Breast epithelium (tissue), 4 donors: ENCODE data around the gene SYNGR4. TPM values are rescaled to one million over a fixed set of nuclear protein-coding genes. Genes with fewer than 3 reads are reported as not detected.

Source experiments
- DNase-seq, 2 donors: peaks; one replicate each; pipeline ENCODE4 v3.0.0-alpha.2; 2019; ENCODE audit warnings: low spot score in 2 of 2
- H3K27ac ChIP-seq, 2 donors: fragments of 200-600 bp; sonication (generic) in 1 of 2; one replicate each; pipeline ENCODE4 v1.5.1; 2016 to 2019; ENCODE audit warnings: mild to moderate bottlenecking in 1 of 2
- H3K27me3 ChIP-seq, 2 donors: fragments of 200-600 bp; sonication (generic) in 1 of 2; one replicate each; pipeline versions ENCODE4 v1.5.1 to v1.6.0; 2017 to 2019; ENCODE audit warnings: control low read depth in 1 of 2, mild to moderate bottlenecking in 1 of 2
- H3K36me3 ChIP-seq: fragments of 200-600 bp; one replicate; pipeline ENCODE4 v1.5.1; 2019
- H3K4me1 ChIP-seq, 2 donors: fragments of 200-600 bp; sonication (generic); one replicate each; pipeline ENCODE4 v1.5.1; 2016 to 2019; ENCODE audit warnings: control low read depth in 1 of 2
- H3K4me3 ChIP-seq, 3 donors: fragments of 200-600 bp; sonication (generic); 1 replicate in 2 of 3; 2 replicates in 1 of 3; pipeline ENCODE4 v1.5.1; 2016 to 2019; ENCODE audit warnings: mild to moderate bottlenecking in 3 of 3, moderate library complexity in 2 of 3
- H3K9me3 ChIP-seq, 2 donors: fragments of 200-600 bp; sonication (generic) in 1 of 2; one replicate each; pipeline ENCODE4 v1.5.1; 2016 to 2019; ENCODE audit warnings: control low read depth in 1 of 2
- POLR2A ChIP-seq: fragments of 450-650 bp; IDR thresholded peaks from one replicate; pipeline ENCODE4 v1.6.1; 2016; ENCODE audit warnings: antibody characterized with exemption, mild to moderate bottlenecking, moderate library complexity
- POLR2AphosphoS5 ChIP-seq, 3 donors: sonication (generic); formaldehyde crosslinking; IDR thresholded peaks; one replicate each; pipeline ENCODE4 v1.6.1; 2017; ENCODE audit warnings: antibody characterized with exemption in 3 of 3
- intact Hi-C: fragments of 100-400 bp; cut with DNase I; formaldehyde crosslinking; loops from one replicate; pipeline ENCODE4 v1.15.1; 2023; ENCODE audit warnings: low total_unique reads
- total RNA-seq, 3 donors: library from RNA; depleted of rRNA; stranded (reverse); fragments of >200 nt; gene quantifications; one replicate each; pipeline ENCODE4 v1.1.0, GENCODE V29; 2016
- TF ChIP-seq, protein P1 (sequence below), 3 donors: fragments of 450-650 bp; IDR thresholded peaks; one replicate each; pipeline ENCODE4 v1.5.1; 2016 to 2017; ENCODE audit warnings: antibody characterized with exemption in 3 of 3, mild to moderate bottlenecking in 3 of 3, moderate library complexity in 3 of 3

Gene SYNGR4
- total RNA-seq, 3 donors from 2014 or later: not detected

DNA sequence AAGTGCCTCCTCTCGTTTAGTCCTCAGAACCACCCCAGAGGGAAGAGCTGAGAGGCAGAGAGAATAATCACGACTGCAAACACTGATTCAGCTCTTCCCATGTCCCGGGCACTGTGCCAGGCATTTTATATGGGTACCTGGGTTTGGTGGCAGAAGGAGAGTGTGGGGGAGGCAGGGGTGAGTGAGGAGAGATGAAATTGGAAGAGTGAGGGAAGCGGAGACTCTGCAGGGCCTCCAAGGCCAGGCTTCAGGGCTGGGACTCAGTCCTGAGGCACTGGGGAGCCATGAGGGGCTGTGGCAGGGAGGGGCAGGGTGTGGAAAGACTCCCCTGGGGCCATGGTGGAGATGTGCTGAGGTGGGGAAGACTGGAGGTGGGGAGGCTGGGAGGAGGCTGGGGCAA, 8.7 kb downstream of the SYNGR4 start:
- Histone ChIP-seq H3K27me3 (no peaks in the 10 kb centered on the region), H3K9me3 (no peaks in the 10 kb centered on the region), H3K36me3 (no peaks in the 10 kb centered on the region), H3K4me3 (no peak overlapping the region), H3K27ac (no peak overlapping the region), H3K4me1 (no peaks in the 10 kb centered on the region)
- TF ChIP-seq, protein P1, sequence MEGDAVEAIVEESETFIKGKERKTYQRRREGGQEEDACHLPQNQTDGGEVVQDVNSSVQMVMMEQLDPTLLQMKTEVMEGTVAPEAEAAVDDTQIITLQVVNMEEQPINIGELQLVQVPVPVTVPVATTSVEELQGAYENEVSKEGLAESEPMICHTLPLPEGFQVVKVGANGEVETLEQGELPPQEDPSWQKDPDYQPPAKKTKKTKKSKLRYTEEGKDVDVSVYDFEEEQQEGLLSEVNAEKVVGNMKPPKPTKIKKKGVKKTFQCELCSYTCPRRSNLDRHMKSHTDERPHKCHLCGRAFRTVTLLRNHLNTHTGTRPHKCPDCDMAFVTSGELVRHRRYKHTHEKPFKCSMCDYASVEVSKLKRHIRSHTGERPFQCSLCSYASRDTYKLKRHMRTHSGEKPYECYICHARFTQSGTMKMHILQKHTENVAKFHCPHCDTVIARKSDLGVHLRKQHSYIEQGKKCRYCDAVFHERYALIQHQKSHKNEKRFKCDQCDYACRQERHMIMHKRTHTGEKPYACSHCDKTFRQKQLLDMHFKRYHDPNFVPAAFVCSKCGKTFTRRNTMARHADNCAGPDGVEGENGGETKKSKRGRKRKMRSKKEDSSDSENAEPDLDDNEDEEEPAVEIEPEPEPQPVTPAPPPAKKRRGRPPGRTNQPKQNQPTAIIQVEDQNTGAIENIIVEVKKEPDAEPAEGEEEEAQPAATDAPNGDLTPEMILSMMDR (IDR thresholded peaks at IDR 0.05): no peak
- TF ChIP-seq POLR2A (no peak), POLR2AphosphoS5 (IDR thresholded peaks at IDR 0.05) (no peak)
- DNase-seq: no peak
- intact Hi-C loops: no loop called here

DNA sequence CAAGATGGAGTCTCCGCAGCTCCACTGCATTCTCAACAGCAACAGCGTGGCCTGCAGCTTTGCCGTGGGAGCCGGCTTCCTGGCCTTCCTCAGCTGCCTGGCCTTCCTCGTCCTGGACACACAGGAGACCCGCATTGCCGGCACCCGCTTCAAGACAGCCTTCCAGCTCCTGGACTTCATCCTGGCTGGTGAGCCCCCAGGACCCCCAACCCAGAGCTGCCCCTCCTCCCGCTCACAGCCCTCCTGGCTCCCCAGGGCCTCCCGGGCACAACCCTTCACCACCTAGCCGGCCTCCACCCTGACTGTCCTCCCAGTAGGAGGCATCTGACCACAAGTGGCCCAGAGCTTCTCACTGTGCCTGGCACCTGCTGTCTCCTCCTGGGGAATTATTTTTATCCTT, 9.4 kb downstream of the SYNGR4 start:
- intact Hi-C loops: no loop called here
- TF ChIP-seq POLR2AphosphoS5 (IDR thresholded peaks at IDR 0.05): no peak
- TF ChIP-seq POLR2A: no peak
- TF ChIP-seq, protein P1 (IDR thresholded peaks at IDR 0.05): no peak
- H3K4me1 ChIP-seq: no peaks in the 10 kb centered on the region
- H3K27me3 ChIP-seq: no peaks in the 10 kb centered on the region
- no peaks in the 10 kb centered on the region for H3K9me3 ChIP-seq
- no peak overlapping the region for H3K27ac ChIP-seq
- H3K36me3 ChIP-seq: no peaks in the 10 kb centered on the region
- H3K4me3 ChIP-seq: no peak overlapping the region
- DNase-seq: no peak

DNA sequence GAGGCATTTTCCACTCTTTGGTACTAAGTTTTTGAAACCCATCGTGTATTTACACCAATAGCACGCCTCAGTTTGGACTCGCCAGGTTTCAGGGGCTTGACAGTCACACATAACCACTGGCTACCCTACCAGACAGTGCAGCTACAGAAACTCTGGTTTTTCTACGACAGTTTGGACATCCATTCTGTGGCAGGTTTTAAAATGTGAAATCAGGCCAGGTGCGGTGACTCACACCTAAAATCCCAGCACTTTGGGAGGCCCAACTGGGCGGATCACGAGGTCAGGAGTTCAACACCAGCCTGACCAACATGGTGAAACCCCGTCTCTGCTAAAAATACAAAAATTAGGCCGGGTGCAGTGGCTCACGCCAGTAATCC, 14.0 kb downstream of the SYNGR4 start:
- Histone ChIP-seq H3K36me3 (no peaks in the 10 kb centered on the region), H3K27ac (no peak overlapping the region), H3K9me3 (no peaks in the 10 kb centered on the region), H3K4me1 (no peaks in the 10 kb centered on the region), H3K4me3 (no peak overlapping the region), H3K27me3 (no peaks in the 10 kb centered on the region)
- intact Hi-C loops: loop anchor here (5.0 kb wide), 1 partner anchor 386 kb away; the partner anchor contains the start of genes BSPH1 and ELSPBP1
- DNase-seq: no peak
- TF ChIP-seq, protein P1 (IDR thresholded peaks at IDR 0.05): no peak
- TF ChIP-seq POLR2AphosphoS5 (IDR thresholded peaks at IDR 0.05): no peak
- no peak for TF ChIP-seq POLR2A

DNA sequence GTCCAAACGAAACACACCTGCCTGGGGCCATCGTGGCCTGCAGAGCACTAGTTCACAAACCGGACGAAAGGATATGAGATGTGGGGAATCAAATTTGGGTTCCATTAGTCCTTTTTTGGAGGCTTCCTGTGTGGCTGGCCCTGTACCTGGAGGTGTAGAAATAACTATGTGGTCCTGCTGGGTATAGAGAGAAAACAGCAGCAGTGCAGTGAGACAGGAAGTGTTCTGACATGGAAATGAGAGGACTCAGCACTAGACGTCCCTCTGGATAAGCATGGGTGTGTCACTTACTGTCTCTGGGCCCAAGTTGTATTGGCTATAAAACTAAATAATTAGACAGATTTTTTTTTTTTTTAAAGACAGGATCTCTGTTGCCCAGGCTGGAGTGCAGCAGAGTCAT, 14.9 kb downstream of the SYNGR4 start:
- Histone ChIP-seq H3K27ac (no peak overlapping the region), H3K27me3 (no peaks in the 10 kb centered on the region), H3K9me3 (no peaks in the 10 kb centered on the region), H3K4me1 (no peaks in the 10 kb centered on the region), H3K36me3 (no peaks in the 10 kb centered on the region), H3K4me3 (no peak overlapping the region)
- intact Hi-C loops: loop anchor here (5.0 kb wide), 1 partner anchor 387 kb away; the partner anchor contains the start of genes BSPH1 and ELSPBP1
- TF ChIP-seq, protein P1 (IDR thresholded peaks at IDR 0.05): no peak
- TF ChIP-seq POLR2A (no peak), POLR2AphosphoS5 (IDR thresholded peaks at IDR 0.05) (no peak)
- no peak for DNase-seq

DNA sequence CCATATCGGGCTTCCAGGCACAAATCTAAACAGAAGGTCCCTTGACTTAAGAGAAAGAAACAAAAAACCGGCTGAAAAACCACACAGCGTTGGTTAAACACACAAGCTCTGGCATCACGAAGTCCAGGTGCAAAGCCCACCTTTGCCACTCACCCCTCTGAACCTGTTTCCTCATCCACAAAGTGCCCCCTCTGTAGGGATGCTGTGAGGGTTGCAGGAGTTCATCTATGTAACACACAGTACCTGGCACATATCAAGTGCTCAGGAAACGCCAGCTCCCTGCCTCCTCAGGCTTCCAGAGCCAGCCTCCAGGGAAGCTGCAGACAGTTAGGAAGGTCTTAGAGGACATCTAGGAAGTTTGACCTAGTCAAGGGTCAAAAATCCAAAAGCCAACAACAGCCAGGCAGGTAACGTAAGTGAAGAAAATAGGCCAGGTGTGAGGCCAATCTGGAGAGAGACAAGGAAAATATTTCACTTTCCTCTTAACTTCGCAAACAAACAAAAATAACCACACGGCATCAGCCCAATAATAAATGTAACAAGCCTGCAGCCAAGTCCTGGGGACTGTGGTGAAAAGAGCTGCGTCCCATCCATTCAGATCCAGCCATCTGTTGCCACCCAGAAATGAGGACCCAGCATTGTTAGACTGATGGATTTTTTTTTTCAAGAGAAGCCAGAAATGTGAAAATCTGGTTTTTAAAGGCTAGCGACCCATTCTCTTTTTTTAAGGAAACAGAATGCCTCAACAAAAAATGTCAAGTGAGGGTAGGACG, 17.2 kb downstream of the SYNGR4 start:
- intact Hi-C loops: no loop called here
- Histone ChIP-seq H3K4me3 (no peak overlapping the region), H3K4me1 (no peaks in the 10 kb centered on the region), H3K36me3 (peaks cover 12% of the 10 kb centered on the region), H3K9me3 (no peaks in the 10 kb centered on the region), H3K27ac (no peak overlapping the region), H3K27me3 (no peaks in the 10 kb centered on the region)
- no peak for DNase-seq
- no peak for TF ChIP-seq POLR2AphosphoS5 (IDR thresholded peaks at IDR 0.05)
- TF ChIP-seq, protein P1 (IDR thresholded peaks at IDR 0.05): no peak
- no peak for TF ChIP-seq POLR2A
